HUES6 (cell line): ENCODE measurements around the gene TMC7.
"Not testable (repeated sequence)": the region's sequence is repeated elsewhere in the genome, so short reads cannot be mapped to it uniquely, and the experiment has no call there.

Source experiments
- H3K27ac ChIP-seq: 2 replicates; pipeline ENCODE4 v1.7.0; 2013; ENCODE audit warnings: low read depth, mild to moderate bottlenecking, low read length, inconsistent platforms
- H3K27me3 ChIP-seq: 2 replicates; pipeline ENCODE4 v1.6.1; 2013; ENCODE audit warnings: low read length; ENCODE audit not compliant: control insufficient read depth, insufficient read depth
- H3K36me3 ChIP-seq: 2 replicates; pipeline ENCODE4 v1.6.1; 2013; ENCODE audit warnings: low read length; ENCODE audit not compliant: control insufficient read depth, insufficient read depth
- H3K4me1 ChIP-seq: 2 replicates; pipeline ENCODE4 v1.6.1; 2013; ENCODE audit warnings: low read length; ENCODE audit not compliant: control insufficient read depth, insufficient read depth
- H3K4me3 ChIP-seq: 2 replicates; pipeline ENCODE4 v1.5.1; 2013; ENCODE audit warnings: low read depth, low read length
- H3K9ac ChIP-seq: one replicate; pipeline ENCODE4 v1.6.1; 2013; ENCODE audit warnings: mild to moderate bottlenecking, low read length
- H3K9me3 ChIP-seq: 2 replicates; pipeline ENCODE4 v1.6.1; 2013; ENCODE audit warnings: low read depth, low read length; ENCODE audit not compliant: control insufficient read depth, insufficient read depth

Gene TMC7

DNA sequence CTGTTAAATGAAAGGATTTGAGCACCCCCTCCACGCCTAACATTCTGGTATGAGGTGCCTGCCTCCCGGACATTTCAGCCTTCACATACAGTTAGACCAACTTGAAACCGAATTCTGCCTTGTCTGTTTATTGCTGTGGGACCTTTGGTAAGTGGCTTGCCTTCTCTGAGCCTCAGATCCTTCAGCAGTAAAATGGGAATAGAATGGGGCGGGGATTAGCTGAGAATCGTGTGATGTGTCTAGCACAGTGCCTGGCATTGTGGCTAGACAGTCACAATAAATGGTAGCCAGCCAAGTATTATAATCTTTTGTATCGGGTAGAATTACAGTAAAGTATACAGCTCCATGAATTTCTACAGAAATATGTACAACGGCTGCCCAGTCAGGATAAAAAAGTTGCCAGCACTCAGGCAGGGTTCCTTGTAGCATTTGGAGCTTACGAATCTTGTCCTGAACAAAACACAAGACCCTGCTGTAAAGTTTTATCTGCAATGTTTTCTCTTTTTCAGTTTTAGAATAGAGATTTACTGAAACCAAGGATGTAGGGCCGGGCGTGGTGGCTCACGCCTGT, 786 bp downstream of the TMC7 start:
- H3K9me3 ChIP-seq, result no peaks in the 10 kb centered on the region
- peak overlapping the region; percentile 80 for H3K9ac ChIP-seq
- H3K4me3 ChIP-seq, result peak overlapping the region; percentile 88
- H3K4me1 ChIP-seq, result no peaks in the 10 kb centered on the region
- H3K27me3 ChIP-seq, result no peaks in the 10 kb centered on the region
- H3K27ac ChIP-seq, result no peak overlapping the region
- no peaks in the 10 kb centered on the region for H3K36me3 ChIP-seq

DNA sequence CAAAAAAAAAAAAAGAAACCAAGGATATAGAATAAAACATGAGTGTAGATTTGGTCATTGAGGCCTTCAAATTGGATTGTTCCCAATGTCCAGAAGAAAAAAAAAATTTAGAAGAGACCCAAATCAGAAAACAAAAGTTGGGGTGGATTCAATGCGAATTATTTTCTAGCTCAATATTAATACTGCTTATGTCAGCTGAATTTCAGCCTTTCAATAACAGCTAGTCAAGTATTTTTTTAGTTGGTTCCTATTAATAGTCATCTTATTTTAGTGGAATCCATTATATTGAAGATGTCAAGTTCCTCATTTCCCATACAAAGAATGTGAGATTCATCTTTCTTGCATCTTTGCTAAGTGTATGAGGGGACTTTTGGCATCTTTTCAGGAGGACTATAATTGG, 1.5 kb downstream of the TMC7 start:
- H3K9ac ChIP-seq, H3K36me3 ChIP-seq, H3K27ac ChIP-seq, H3K27me3 ChIP-seq, H3K4me1 ChIP-seq, H3K9me3 ChIP-seq, H3K4me3 ChIP-seq: not testable (repeated sequence)

DNA sequence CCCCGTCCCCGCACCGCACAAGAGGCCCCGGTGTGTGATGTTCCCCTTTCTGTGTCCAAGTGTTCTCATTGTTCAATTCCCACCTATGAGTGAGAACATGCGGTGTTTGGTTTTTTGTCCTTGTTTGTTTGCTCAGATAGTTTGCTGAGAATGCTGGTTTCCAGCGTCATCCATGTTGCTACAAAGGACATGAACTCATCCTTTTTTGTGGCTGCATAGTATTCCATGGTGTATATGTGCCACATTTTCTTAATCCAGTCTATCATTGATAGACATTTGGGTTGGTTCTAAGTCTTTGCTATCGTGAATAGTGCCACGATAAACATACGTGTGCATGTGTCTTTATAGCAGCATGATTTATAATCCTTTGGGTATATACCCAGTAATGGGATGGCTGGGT, 8.0 kb downstream of the TMC7 start:
- not testable (repeated sequence) for H3K27ac ChIP-seq, H3K27me3 ChIP-seq, H3K4me3 ChIP-seq, H3K4me1 ChIP-seq, H3K9ac ChIP-seq, H3K9me3 ChIP-seq, H3K36me3 ChIP-seq

DNA sequence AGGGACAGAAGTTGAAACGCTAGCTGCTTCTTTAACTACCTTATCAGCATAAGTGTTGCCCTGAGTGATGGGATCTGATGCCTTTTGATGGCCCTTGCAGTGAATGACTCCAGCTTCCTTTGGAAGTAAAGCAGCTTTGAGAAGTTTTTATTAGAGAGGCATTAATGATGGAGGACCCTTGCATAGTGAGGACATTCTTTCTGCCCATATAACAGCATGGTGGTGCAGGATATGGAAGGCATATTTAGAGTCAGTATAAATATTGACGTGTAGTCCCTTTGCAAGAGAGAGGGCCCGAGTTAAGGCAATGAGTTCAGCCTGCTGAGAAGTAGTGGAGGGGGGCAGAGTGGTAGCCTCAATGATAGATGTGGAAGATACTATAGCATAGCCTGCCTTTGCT, 9.8 kb downstream of the TMC7 start:
- not testable (repeated sequence) for H3K4me3 ChIP-seq, H3K4me1 ChIP-seq

DNA sequence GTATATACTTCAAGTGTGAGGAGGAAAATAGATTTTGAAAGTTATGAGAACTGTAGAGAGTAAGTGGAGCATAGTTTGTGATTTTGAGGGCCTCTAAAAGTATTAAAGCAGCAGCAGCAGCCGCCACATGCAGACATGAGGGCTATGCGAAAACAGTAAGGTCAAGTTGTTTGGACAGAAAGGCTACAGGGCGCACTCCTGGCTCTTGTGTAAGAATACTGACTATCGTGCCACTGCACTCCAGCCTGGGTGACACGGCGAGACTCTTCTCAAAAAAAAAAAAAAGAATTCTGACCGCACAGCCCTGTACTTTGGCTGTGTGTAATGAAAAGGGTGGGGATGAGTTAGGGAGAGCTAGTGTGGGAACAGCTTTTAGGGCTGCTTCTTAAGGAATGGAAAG, 10.4 kb downstream of the TMC7 start:
- H3K36me3 ChIP-seq, H3K27ac ChIP-seq, H3K9me3 ChIP-seq, H3K9ac ChIP-seq, H3K4me1 ChIP-seq, H3K4me3 ChIP-seq, H3K27me3 ChIP-seq: not testable (repeated sequence)

More for the DNA sequence above, 9.8 kb downstream of the TMC7 start:
- not testable (repeated sequence) for H3K27me3 ChIP-seq, H3K36me3 ChIP-seq, H3K27ac ChIP-seq, H3K9me3 ChIP-seq, H3K9ac ChIP-seq

DNA sequence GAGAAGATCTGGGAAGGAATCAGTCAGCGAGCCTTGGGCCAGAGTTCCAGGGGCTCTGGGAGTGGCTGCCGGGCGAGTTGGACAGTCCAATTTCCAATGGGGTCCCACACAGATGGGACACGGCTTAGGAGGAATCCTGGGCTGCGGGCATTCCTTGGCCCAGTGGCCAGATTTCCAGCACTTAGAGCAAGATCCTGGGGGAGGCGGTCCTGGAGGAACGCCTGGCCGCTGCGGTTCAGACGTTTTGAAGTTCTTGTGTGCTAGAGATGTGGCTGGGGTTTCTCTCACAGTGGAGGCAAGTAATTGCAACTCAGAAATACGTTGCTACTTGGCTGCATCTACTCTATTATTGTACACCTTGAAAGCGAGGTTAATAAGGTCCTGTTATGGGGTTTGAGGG, 11.7 kb downstream of the TMC7 start:
- H3K27me3 ChIP-seq, H3K4me1 ChIP-seq, H3K27ac ChIP-seq: not testable (repeated sequence)

DNA sequence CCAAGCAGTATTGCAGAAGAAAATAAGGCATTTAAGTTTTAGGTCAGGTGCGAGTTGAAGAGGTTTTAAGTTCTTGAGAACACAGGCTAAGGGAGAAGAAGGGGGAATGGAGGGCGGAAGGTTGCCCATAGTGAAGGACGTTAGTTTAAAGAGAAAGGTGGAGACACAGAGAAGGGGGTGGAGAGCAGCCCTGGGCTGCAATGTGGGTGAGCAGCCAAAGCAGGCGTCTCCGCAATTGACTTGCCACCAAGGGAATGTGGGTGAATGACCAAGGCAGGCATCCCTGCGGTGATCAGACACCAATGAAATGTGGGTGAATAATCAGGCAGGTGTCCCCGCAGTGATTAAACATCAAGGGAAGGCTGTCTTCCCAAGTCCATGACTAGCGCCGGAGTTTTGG, 12.8 kb downstream of the TMC7 start:
- not testable (repeated sequence) for H3K9me3 ChIP-seq, H3K27ac ChIP-seq, H3K36me3 ChIP-seq, H3K9ac ChIP-seq, H3K4me3 ChIP-seq, H3K4me1 ChIP-seq, H3K27me3 ChIP-seq

More for the DNA sequence above, 11.7 kb downstream of the TMC7 start:
- H3K4me3 ChIP-seq, H3K9ac ChIP-seq, H3K9me3 ChIP-seq, H3K36me3 ChIP-seq: not testable (repeated sequence)

DNA sequence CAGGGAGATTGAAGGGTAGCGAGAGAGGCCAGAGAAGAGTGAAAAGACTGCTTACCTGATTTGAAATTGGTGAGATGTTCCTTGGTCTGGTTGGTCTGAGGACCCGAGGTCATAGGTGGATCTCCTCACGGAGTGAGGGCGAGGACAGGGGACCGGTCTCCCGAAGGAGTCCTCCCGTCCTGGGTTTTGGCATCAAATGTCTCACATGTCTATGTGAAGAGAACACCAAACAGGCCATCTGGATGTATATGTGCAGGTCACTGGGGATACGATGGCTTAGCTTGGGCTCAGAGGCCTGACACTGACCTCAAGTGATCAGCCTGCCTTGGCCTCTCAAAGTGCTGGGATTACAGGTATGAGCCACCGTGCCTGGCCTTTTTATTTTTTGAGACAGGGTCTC, 13.3 kb downstream of the TMC7 start:
- H3K9ac ChIP-seq, H3K27me3 ChIP-seq, H3K27ac ChIP-seq, H3K4me3 ChIP-seq, H3K9me3 ChIP-seq, H3K4me1 ChIP-seq, H3K36me3 ChIP-seq: not testable (repeated sequence)

- Histone ChIP-seq H3K9me3 (0 out of 2 replicates have a peak, but pooled peaks cover 2% of the 10 kb centered on the region), H3K36me3 (no peaks in the 10 kb centered on the region), H3K4me1 (peaks cover 3% of the 10 kb centered on the region; the same call in 1 of the 2 replicates), H3K9ac (no peak overlapping the region), H3K27me3 (no peaks in the 10 kb centered on the region), H3K4me3 (no peak overlapping the region), H3K27ac (no peak overlapping the region)
These were observed 15.3 kb downstream of the TMC7 start for GRCh38 chr16:18999045-18999393.

GRCh38 chr16:19001788-19002187, 18.1 kb downstream of the TMC7 start:
- Histone ChIP-seq H3K36me3 (no peaks in the 10 kb centered on the region), H3K9ac (no peak overlapping the region)

DNA sequence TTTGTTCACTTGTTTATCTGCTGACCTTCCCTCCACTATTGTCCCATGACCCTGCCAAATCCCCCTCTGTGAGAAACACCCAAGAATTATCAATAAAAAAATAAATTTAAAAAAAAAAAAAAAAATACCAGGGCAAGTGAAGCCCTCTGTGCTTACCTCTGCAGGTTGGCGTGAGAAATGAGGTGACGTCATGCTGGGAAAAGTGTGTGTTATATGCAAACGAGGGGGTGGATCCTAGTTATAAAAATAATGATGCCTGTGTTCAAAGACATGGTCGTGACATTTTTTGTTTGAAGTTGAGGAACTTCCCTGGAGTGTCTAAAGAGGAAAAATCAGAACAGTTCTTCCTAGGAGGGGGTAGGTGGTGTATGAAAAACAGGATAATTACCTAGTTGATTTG, 20.2 kb downstream of the TMC7 start:
- no peak overlapping the region for H3K9ac ChIP-seq
- H3K4me1 ChIP-seq, result peaks cover 17% of the 10 kb centered on the region
- H3K9me3 ChIP-seq, result 0 out of 2 replicates have a peak, but pooled peaks cover 2% of the 10 kb centered on the region
- H3K4me3 ChIP-seq, result no peak overlapping the region
- H3K36me3 ChIP-seq, result peaks cover under 1% of the 10 kb centered on the region; the same call in 1 of the 2 replicates
- H3K27ac ChIP-seq, result no peak overlapping the region
- H3K27me3 ChIP-seq, result no peaks in the 10 kb centered on the region

More at GRCh38 chr16:19001788-19002187, 18.1 kb downstream of the TMC7 start:
- Histone ChIP-seq H3K27me3 (no peaks in the 10 kb centered on the region), H3K9me3 (0 out of 2 replicates have a peak, but pooled peaks cover 2% of the 10 kb centered on the region), H3K4me1 (peaks cover 12% of the 10 kb centered on the region), H3K27ac (no peak overlapping the region), H3K4me3 (no peak overlapping the region)
